Effector memory CD8-positive, alpha-beta T cell (primary cell): Measurements from ENCODE around the gene MAP7.

ENCODE experiments used
- ATAC-seq: fragments of 150-1000 bp; cut with Tn5 transposase; replicated peaks from 2 replicates; pipeline ENCODE4 v1.10.0; 2021; ENCODE audit warnings: mild to moderate bottlenecking, moderate library complexity
- DNase-seq, 3 experiments: peaks; one replicate each; pipeline ENCODE4 v3.0.0; 2021
- H3K27ac Mint-ChIP-seq, 2 donors: one replicate each; pipeline ENCODE4 v1.8.0; 2022; ENCODE audit warnings: mild to moderate bottlenecking in 2 of 2, mixed read lengths in 2 of 2, moderate library complexity in 2 of 2
- H3K27me3 Mint-ChIP-seq, 2 donors: one replicate each; pipeline ENCODE4 v1.8.0; 2022; ENCODE audit warnings: mixed read lengths in 2 of 2
- H3K36me3 Mint-ChIP-seq: one replicate; pipeline ENCODE4 v1.8.0; 2022; ENCODE audit warnings: mild to moderate bottlenecking, moderate library complexity, mixed read lengths; ENCODE audit not compliant: insufficient read depth
- H3K4me1 Mint-ChIP-seq, 2 donors: one replicate each; pipeline ENCODE4 v1.8.0; 2022; ENCODE audit warnings: low read depth in 2 of 2, mixed read lengths in 2 of 2
- H3K4me3 Mint-ChIP-seq, 2 donors: one replicate each; pipeline ENCODE4 v1.8.0; 2022; ENCODE audit warnings: mild to moderate bottlenecking in 2 of 2, mixed read lengths in 2 of 2, moderate library complexity in 2 of 2
- H3K9me3 Mint-ChIP-seq, 2 donors: one replicate each; pipeline ENCODE4 v1.8.0; 2022; ENCODE audit warnings: mixed read lengths in 2 of 2

The MAP7 gene

DNA sequence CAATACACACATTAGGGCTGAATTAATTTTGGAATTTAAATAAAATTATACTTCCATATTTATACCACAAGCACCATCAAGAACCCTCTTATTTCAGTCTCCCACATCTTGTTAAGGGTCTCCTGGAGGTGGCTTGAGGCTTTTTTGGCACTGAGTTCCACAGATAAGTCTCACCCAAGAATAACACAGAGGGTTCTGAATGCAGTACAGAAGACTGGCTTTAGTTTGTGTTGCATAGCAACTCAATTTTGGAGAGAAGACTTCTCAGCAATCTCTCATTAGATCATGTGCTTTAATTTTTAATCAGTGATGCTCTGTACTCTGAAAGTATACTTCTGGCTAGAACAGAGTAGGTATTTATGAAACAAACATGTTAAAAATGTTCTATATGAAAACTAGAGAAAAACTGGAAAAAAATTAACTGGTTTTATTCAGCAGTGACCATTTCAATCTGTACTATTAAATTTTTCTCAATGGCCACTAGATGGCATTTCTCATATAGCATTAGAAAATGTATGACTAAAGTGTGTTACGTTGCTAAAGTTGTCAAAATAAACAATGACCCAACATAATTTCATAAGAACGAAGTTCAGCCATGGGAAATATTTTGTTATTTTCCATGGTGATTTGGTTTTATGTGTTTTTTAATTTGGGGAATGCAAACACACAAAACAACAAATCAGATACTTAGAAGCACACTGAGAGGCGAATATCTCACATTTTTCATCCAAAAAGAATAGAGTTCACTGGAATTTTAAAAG, 32.7 kb upstream of the MAP7 start:
- no peak for DNase-seq
- Mint-ChIP-seq H3K27ac (peak overlapping the region in 1 of 2 donors; percentile 35), H3K36me3 (peaks cover 61% of the 10 kb centered on the region), H3K4me3 (no peak overlapping the region), H3K9me3 (no peaks in the 10 kb centered on the region), H3K27me3 (no peaks in the 10 kb centered on the region), H3K4me1 (peaks cover 0 to 3% of the 10 kb centered on the region in 2 donors)
- ATAC-seq = peak; percentile 43

DNA sequence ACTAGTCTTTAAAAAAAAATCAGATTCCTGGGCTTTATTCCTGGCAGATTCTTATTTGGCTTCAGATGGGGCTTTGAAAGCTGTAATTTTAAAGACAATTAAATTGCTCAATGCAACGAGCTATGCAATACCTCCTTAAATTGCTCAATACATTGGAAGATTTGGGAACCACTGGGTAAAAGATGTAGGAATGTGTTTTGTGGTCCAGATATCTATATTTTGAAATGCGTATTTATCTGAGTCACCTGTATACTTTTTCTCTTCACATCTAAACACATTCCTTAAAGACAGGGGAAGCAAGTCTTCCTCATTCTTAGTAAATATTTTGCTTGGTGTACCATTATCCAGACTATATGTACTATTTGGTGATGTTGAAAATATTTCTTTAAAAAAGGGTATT, 29.6 kb upstream of the MAP7 start:
- DNase-seq (no peak), ATAC-seq (no peak)
- peaks cover 79% of the 10 kb centered on the region for H3K36me3 Mint-ChIP-seq
- H3K27ac Mint-ChIP-seq = no peak overlapping the region
- no peaks in the 10 kb centered on the region for H3K9me3 Mint-ChIP-seq
- H3K27me3 Mint-ChIP-seq = no peaks in the 10 kb centered on the region
- peaks cover 0 to 3% of the 10 kb centered on the region in 2 donors for H3K4me1 Mint-ChIP-seq
- no peak overlapping the region for H3K4me3 Mint-ChIP-seq

DNA sequence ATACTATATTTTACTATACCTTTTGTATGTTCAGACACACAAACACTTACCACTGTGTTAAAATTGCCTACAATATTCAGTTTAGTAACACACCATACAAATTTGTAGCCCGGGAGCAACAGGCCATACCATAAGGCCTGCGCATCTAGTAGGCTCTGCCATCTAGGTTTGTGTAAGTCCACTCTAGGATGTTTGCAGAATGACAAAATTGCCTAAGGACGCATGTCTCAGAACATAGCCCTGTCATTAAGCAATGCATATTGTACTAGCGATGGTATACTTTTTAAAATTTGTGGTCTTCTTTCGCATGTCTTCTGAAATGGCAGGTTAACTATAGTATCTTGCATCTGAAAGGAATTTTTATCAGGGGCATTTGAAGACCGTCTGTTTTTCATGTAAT, 26.6 kb upstream of the MAP7 start:
- H3K4me3 Mint-ChIP-seq = no peak overlapping the region
- DNase-seq (no peak), ATAC-seq (no peak)
- no peaks in the 10 kb centered on the region for H3K27me3 Mint-ChIP-seq
- H3K9me3 Mint-ChIP-seq = peaks cover 0 to 2% of the 10 kb centered on the region in 2 donors
- H3K36me3 Mint-ChIP-seq = peaks cover 71% of the 10 kb centered on the region
- no peak overlapping the region for H3K27ac Mint-ChIP-seq
- no peaks in the 10 kb centered on the region for H3K4me1 Mint-ChIP-seq

DNA sequence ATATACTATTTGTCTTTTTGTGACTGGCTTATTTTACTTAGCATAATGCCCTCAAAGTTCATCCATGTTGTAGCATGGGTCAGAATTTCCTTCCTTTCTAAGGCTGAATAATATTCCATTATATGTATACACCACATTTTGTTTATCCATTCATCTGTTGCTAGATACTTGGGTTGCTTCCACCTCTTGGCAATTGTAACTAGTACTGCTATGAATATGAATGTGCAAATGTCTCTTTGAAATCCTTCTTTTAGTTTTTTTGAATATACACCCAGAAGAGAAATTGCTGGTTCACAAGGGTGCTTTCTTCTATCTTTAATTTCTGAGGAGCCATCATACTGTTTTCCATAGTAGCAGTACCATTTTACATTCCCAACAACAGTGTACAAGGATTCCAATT, 21.3 kb upstream of the MAP7 start:
- Mint-ChIP-seq H3K36me3 (peaks cover 31% of the 10 kb centered on the region), H3K4me3 (no peak overlapping the region), H3K27ac (peak overlapping the region in 1 of 2 donors; percentile 16), H3K27me3 (no peaks in the 10 kb centered on the region), H3K4me1 (peaks cover 1 to 15% of the 10 kb centered on the region in 2 donors), H3K9me3 (peaks cover 0 to 6% of the 10 kb centered on the region in 2 donors)
- DNase-seq (no peak), ATAC-seq (no peak)

DNA sequence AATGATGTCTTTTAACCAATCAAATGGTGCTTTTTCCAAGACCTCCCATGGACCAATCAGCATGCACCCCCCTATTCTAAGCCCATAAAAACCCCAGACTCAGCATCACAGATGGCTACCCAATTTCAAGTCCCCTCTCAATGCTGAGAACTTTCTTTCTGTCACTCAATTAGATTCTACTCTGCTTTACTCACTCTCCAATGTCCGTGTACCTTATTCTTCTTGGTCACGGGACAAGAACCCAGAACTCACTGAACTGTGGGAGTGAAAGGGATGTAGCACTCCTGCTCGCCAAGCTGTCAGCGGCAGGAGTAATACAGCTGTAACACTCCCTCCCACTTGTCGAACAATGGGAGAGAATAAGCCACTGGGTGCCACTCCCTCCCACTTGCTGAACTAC, 20.8 kb upstream of the MAP7 start:
- H3K9me3 Mint-ChIP-seq = peaks cover 0 to 6% of the 10 kb centered on the region in 2 donors
- ATAC-seq (no peak), DNase-seq (no peak)
- H3K27ac Mint-ChIP-seq = peak overlapping the region in 1 of 2 donors; percentile 16
- H3K27me3 Mint-ChIP-seq = no peaks in the 10 kb centered on the region
- no peak overlapping the region for H3K4me3 Mint-ChIP-seq
- peaks cover 1 to 15% of the 10 kb centered on the region in 2 donors for H3K4me1 Mint-ChIP-seq
- H3K36me3 Mint-ChIP-seq = peaks cover 26% of the 10 kb centered on the region

DNA sequence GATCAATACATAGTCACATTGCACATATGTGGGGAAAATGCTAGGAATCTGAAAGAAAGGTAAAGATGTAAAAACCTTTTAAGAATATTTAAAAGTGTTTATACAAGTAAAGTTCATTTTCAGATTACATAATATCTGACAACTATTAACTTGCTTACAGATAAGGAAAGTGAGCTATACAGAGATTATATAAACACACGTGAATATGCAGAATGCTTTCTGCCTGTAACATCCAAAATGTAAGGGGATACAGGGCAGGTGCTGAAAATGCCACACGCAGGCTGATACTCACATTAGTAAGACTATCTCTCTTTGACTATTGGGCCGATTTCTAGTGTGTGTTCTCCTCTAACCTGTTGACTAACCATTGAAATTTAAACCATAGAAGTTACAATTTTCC, 17.9 kb upstream of the MAP7 start:
- peaks cover 7 to 28% of the 10 kb centered on the region in 2 donors for H3K4me1 Mint-ChIP-seq
- H3K27ac Mint-ChIP-seq = peak overlapping the region in 1 of 2 donors; percentile 8
- H3K9me3 Mint-ChIP-seq = peaks cover 0 to 6% of the 10 kb centered on the region in 2 donors
- no peak overlapping the region for H3K4me3 Mint-ChIP-seq
- peaks cover 19% of the 10 kb centered on the region for H3K36me3 Mint-ChIP-seq
- H3K27me3 Mint-ChIP-seq = no peaks in the 10 kb centered on the region
- ATAC-seq = no peak
- no peak for DNase-seq

DNA sequence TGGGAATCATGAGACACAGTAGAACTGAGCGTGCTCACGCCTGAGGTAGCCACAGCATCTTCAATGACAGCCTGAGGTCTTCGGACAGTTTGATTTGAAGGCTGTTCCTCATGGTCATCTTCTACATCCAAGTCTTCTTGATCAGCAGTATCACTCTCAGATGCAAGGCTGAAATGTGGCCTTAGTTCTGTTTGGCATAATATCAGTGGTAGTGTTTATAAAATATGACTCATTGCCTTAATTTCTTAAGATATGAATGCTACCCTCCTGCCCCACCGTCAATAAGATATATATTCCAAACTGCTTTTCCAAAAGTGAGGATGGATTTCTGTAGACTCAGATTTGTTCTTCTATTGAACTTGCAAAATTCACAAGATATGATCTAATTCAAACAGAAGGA, 17.5 kb upstream of the MAP7 start:
- Mint-ChIP-seq H3K9me3 (peaks cover 0 to 6% of the 10 kb centered on the region in 2 donors), H3K4me1 (peaks cover 7 to 28% of the 10 kb centered on the region in 2 donors), H3K27me3 (no peaks in the 10 kb centered on the region), H3K4me3 (no peak overlapping the region), H3K36me3 (peaks cover 22% of the 10 kb centered on the region), H3K27ac (peak overlapping the region in 1 of 2 donors; percentile 39)
- ATAC-seq = no peak
- no peak for DNase-seq

DNA sequence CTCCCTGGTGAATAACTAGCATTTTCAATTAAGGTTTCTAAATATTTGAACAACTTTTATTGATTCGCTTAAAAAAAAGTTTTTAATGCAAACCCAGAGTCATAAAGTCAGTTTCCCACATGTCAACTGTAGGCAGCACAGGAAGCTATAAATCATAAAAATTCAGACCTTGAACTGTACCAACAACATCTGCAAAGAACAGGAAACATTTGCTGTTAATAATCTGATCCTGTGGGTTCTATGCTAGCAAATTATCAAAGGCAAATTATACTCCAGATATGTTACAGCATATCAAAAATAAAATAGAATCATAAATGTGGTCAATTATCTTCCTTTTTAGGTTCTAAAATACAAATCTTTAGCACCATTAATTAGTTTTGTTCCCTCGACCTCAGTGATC, 16.6 kb upstream of the MAP7 start:
- H3K27ac Mint-ChIP-seq = peak overlapping the region in 1 of 2 donors; percentile 39
- peaks cover 25% of the 10 kb centered on the region for H3K36me3 Mint-ChIP-seq
- H3K27me3 Mint-ChIP-seq = no peaks in the 10 kb centered on the region
- no peak overlapping the region for H3K4me3 Mint-ChIP-seq
- peaks cover 7 to 28% of the 10 kb centered on the region in 2 donors for H3K4me1 Mint-ChIP-seq
- ATAC-seq (no peak), DNase-seq (no peak)
- H3K9me3 Mint-ChIP-seq = peaks cover 0 to 4% of the 10 kb centered on the region in 2 donors

DNA sequence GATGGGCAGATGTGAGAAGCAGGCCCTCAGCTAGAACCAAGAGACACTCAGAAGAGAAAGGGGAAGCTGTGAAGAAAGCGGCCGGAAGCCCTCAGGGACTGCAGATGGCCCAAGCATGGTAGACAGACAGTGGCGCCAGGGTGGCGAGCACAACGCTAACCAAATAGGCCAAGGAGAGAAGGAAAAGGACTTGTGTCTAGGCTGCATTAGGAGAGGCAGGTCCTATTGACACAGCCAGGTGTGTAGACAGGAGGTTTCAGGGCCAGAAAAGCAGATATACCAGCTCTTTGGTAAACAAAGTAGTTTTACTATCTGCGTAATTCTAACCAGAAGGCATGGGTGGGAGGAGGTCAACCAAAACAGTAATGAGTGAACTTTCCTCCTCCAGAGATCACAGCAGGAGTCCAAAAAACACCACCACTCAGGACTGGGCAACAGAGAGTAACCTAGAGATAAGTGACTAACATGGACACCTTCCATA, 15.8 kb upstream of the MAP7 start:
- H3K4me3 Mint-ChIP-seq = no peak overlapping the region
- H3K27me3 Mint-ChIP-seq = no peaks in the 10 kb centered on the region
- H3K9me3 Mint-ChIP-seq = no peaks in the 10 kb centered on the region
- H3K36me3 Mint-ChIP-seq = peaks cover 33% of the 10 kb centered on the region
- no peak for ATAC-seq
- DNase-seq = no peak
- peak overlapping the region; percentile 3 to 67 for H3K27ac Mint-ChIP-seq
- peaks cover 7 to 27% of the 10 kb centered on the region in 2 donors for H3K4me1 Mint-ChIP-seq

DNA sequence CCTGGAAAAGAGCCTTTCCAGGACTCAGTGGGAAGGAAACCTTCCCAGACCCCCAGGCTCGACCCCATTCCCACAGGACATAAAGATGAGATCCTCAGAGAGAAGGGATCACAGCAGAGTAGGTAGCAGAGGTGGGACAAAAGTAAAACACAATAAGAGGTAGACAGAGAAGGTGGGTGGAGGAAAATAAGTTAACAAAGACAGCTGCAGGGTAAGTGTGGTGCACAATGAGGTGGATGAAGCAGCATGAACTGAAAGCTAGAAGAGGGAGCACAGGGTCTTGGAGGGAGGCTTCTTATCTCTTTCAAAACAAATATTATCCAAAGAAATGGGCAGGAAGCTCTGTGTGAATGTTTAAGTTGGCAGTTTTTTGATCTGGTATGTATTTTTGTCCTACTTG, 14.0 kb upstream of the MAP7 start:
- H3K27me3 Mint-ChIP-seq = no peaks in the 10 kb centered on the region
- H3K4me3 Mint-ChIP-seq = peak overlapping the region; percentile 1 to 52
- no peaks in the 10 kb centered on the region for H3K9me3 Mint-ChIP-seq
- peaks cover 7 to 20% of the 10 kb centered on the region in 2 donors for H3K4me1 Mint-ChIP-seq
- DNase-seq = no peak
- peaks cover 43% of the 10 kb centered on the region for H3K36me3 Mint-ChIP-seq
- H3K27ac Mint-ChIP-seq = peak overlapping the region; percentile 10 to 73
- ATAC-seq = no peak

DNA sequence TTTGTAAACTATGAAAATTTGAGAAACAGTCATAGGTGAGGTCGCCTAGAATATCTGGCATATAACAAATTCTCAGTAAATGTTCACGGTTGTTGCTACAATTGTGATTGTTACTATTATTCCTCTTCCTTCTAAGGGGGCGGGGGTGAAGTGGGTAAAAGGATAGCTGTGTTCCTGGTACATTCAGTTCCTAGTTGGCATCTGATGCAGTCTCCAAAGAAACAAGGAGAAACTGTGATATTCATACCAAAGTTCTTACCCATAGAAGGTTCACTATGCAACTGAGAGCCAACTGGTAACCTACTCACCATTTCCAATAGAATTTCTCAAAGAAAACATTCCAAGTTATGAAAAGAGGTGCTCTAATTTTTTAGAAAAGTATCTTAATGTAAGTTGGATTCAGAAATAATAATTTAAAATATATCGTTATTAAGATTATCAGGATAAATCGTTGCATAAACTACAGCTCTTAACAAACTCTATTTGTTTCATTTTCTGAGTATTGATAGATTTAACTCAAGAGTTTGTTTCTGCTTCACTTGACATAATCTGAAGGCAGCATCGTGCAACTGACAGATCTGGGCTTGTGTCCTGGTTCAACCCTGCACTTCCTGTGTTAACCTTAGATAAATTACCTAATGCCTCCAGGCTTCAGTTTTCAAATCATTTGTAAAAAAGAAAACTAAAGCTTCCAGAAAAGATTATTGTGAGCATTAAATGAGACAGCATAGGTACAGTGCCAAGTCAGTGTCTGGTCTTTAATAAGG, 13.3 kb upstream of the MAP7 start:
- H3K4me3 Mint-ChIP-seq = peak overlapping the region; percentile 1 to 52
- H3K4me1 Mint-ChIP-seq = peaks cover 7 to 20% of the 10 kb centered on the region in 2 donors
- H3K36me3 Mint-ChIP-seq = peaks cover 46% of the 10 kb centered on the region

DNA sequence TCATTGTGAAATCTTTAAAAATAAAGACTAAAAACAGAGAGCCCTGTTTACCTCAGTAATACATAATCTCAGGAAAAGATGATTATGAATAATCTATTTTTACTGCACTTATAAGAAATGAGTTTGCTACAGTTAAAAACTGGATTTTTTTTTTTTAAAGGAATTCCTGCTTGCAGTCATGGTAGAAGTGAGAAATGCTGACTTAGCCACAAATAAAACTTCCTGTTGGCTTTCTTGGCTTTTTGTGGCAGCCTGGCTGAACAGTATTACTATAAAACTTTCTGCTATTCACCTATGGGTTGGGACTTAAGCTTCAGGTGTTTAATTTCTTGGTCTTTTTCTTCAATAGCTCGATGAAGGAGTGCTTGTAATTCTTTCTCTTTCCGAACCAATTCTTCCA, 12.0 kb upstream of the MAP7 start:
- no peaks in the 10 kb centered on the region for H3K27me3 Mint-ChIP-seq
- no peaks in the 10 kb centered on the region for H3K9me3 Mint-ChIP-seq
- peaks cover 7 to 19% of the 10 kb centered on the region in 2 donors for H3K4me1 Mint-ChIP-seq
- ATAC-seq (no peak), DNase-seq (no peak)
- H3K27ac Mint-ChIP-seq = no peak overlapping the region
- peaks cover 59% of the 10 kb centered on the region for H3K36me3 Mint-ChIP-seq
- no peak overlapping the region for H3K4me3 Mint-ChIP-seq

More for the DNA sequence above, 13.3 kb upstream of the MAP7 start:
- peak overlapping the region; percentile 16 to 73 for H3K27ac Mint-ChIP-seq
- H3K9me3 Mint-ChIP-seq = no peaks in the 10 kb centered on the region
- ATAC-seq = peak; percentile 77
- DNase-seq = no peak
- no peaks in the 10 kb centered on the region for H3K27me3 Mint-ChIP-seq

DNA sequence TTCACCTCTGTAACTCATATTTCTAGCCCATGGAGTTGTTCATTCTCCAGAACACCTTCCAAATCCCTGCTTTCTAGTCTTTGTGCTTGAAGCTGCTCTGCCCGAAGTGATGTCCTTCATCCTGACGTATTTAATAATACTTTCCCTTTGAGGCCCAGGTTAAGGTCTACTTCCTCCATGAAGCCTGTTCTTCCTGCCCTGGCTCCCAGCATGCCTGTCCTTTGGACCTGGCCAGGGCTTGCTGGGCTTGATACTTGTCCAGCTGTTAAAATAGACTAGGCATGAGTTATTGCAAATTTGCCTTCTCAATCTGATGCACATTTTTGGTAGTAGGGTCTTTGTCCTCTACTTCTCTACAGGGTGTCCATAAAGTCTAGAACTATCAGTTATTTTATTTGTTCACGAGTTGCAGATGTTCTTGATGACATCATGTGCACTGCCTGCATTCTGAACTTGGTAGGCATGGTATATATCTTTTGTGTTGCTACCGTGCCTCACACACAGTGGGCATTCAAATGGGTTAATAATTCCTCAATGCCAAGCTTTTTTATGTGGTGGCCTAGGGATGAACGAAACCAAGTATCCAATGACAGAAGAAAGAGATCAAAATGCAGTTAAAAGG, 3.1 kb upstream of the MAP7 start:
- peaks cover 4 to 5% of the 10 kb centered on the region in 2 donors for H3K4me1 Mint-ChIP-seq
- no peak for ATAC-seq
- peaks cover 31% of the 10 kb centered on the region for H3K36me3 Mint-ChIP-seq
- no peak for DNase-seq
- H3K4me3 Mint-ChIP-seq = no peak overlapping the region
- peaks cover 12% of the 10 kb centered on the region in 2 donors for H3K27me3 Mint-ChIP-seq
- peak overlapping the region in 1 of 2 donors; percentile 52 for H3K27ac Mint-ChIP-seq
- no peaks in the 10 kb centered on the region for H3K9me3 Mint-ChIP-seq
